DND-41 (cell line): Measurements from ENCODE around the gene MACROD2.

Source experiments
- EZH2 ChIP-seq: IDR thresholded peaks from 3 replicates; pipeline ENCODE4 v1.6.1; 2012; ENCODE audit warnings: borderline replicate concordance, low read depth, mild to moderate bottlenecking, moderate library complexity, low read length, inconsistent platforms; ENCODE audit not compliant: severe bottlenecking
- TF ChIP-seq, protein P1 (sequence below): IDR thresholded peaks from 2 replicates; pipeline ENCODE4 v1.5.1; 2012; ENCODE audit warnings: borderline replicate concordance, low read length, moderate library complexity, mild to moderate bottlenecking; ENCODE audit not compliant: poor library complexity, severe bottlenecking; ENCODE audit errors: extremely low read depth

DNA sequence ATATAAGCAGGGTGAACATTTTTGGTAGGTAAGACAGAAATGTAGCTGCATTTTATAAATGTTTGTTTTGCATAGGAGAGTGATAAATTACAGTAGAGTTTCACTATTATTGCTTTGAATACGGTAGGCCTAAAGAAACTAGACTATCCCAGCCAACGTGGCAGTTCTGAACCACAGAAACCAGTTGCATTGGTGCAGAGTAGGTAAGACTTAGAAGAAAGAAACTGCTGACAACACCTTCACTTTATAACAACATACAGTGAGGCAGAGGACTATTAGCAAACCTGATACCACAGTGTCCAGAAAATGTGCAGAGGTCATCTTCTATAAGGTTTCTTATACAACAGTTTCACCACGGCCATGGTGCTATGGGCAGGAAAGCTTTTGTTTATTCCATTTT is 2011.8 kb downstream of the MACROD2 start:
- TF ChIP-seq, protein P1, sequence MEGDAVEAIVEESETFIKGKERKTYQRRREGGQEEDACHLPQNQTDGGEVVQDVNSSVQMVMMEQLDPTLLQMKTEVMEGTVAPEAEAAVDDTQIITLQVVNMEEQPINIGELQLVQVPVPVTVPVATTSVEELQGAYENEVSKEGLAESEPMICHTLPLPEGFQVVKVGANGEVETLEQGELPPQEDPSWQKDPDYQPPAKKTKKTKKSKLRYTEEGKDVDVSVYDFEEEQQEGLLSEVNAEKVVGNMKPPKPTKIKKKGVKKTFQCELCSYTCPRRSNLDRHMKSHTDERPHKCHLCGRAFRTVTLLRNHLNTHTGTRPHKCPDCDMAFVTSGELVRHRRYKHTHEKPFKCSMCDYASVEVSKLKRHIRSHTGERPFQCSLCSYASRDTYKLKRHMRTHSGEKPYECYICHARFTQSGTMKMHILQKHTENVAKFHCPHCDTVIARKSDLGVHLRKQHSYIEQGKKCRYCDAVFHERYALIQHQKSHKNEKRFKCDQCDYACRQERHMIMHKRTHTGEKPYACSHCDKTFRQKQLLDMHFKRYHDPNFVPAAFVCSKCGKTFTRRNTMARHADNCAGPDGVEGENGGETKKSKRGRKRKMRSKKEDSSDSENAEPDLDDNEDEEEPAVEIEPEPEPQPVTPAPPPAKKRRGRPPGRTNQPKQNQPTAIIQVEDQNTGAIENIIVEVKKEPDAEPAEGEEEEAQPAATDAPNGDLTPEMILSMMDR = no peak
- TF ChIP-seq EZH2 = no peak
